Karpas-422 (cell line): ENCODE measurements around the gene PRKCH. TPM values are rescaled to one million over a fixed set of nuclear protein-coding genes. Genes with fewer than 3 reads are reported as not detected.

Experiments
- DNase-seq: peaks from one replicate; pipeline ENCODE4 v3.0.0-alpha.2; 2015
- H2AFZ ChIP-seq: fragments of 200-600 bp; sonication (generic); 2 replicates; pipeline ENCODE4 v1.6.1; 2014; ENCODE audit warnings: antibody characterized with exemption, low read length, mixed read lengths
- H3K27ac ChIP-seq: fragments of 200-600 bp; sonication (generic); 2 replicates; pipeline ENCODE4 v1.5.1; 2014; ENCODE audit warnings: mild to moderate bottlenecking, low read length, moderate library complexity
- H3K27me3 ChIP-seq: fragments of 200-600 bp; sonication (generic); 2 replicates; pipeline ENCODE4 v1.6.1; 2014; ENCODE audit warnings: low read length, mixed read lengths
- H3K36me3 ChIP-seq: fragments of 200-600 bp; sonication (generic); 2 replicates; pipeline ENCODE4 v1.6.1; 2014; ENCODE audit warnings: low read length, mixed read lengths; ENCODE audit not compliant: insufficient read depth
- H3K4me1 ChIP-seq: fragments of 200-600 bp; sonication (generic); 2 replicates; pipeline ENCODE4 v1.6.1; 2014; ENCODE audit warnings: mild to moderate bottlenecking, low read length, mixed read lengths
- H3K4me2 ChIP-seq: fragments of 200-600 bp; sonication (generic); 2 replicates; pipeline ENCODE4 v1.6.1; 2014; ENCODE audit warnings: low read length, low read depth, mild to moderate bottlenecking; ENCODE audit not compliant: poor library complexity, severe bottlenecking
- H3K4me3 ChIP-seq: fragments of 200-600 bp; sonication (generic); 2 replicates; pipeline ENCODE4 v1.5.1; 2014; ENCODE audit warnings: mild to moderate bottlenecking, antibody characterized with exemption, low read length, mixed read lengths
- H3K79me2 ChIP-seq: fragments of 200-600 bp; sonication (generic); 2 replicates; pipeline ENCODE4 v1.6.1; 2014; ENCODE audit warnings: mild to moderate bottlenecking, low read length, mixed read lengths
- H3K9ac ChIP-seq: fragments of 200-600 bp; sonication (generic); 2 replicates; pipeline ENCODE4 v1.6.0; 2014; ENCODE audit warnings: low read length
- H3K9me2 ChIP-seq: fragments of 200-600 bp; sonication (generic), shearing (Covaris generic); replicated peaks from 2 replicates; pipeline ENCODE4 v1.6.0; 2014; ENCODE audit warnings: mild to moderate bottlenecking, low read length, moderate library complexity; ENCODE audit not compliant: insufficient read depth
- H3K9me3 ChIP-seq: fragments of 300-700, 200-600 bp; sonication (generic); 2 replicates; pipeline ENCODE4 v1.6.1; 2014; ENCODE audit warnings: low read length, mixed read lengths
- H4K20me1 ChIP-seq: fragments of 200-600 bp; sonication (generic); 2 replicates; pipeline ENCODE4 v1.6.1; 2014; ENCODE audit warnings: mild to moderate bottlenecking, antibody characterized with exemption, low read length, low read depth; ENCODE audit not compliant: insufficient read depth
- total RNA-seq: library from RNA; depleted of rRNA; stranded (reverse); fragments of >200 nt; shearing (Covaris generic); gene quantifications from 2 replicates; pipeline ENCODE4 v1.2.3, GENCODE V29; 2014; ENCODE audit warnings: low replicate concordance

PRKCH gene
- total RNA-seq, 1 experiment from 2014 or later, result 7.0 TPM

- no peaks in the 10 kb centered on the region for H4K20me1 ChIP-seq
- H3K27ac ChIP-seq, result no peak overlapping the region
- H3K9me3 ChIP-seq, result no peaks in the 10 kb centered on the region
- H3K9me2 ChIP-seq, result no peaks in the 10 kb centered on the region
- H2AFZ ChIP-seq, result no peak overlapping the region
- no peak overlapping the region for H3K9ac ChIP-seq
- H3K4me1 ChIP-seq, result peaks cover 22% of the 10 kb centered on the region
- no peaks in the 10 kb centered on the region for H3K79me2 ChIP-seq
- no peak overlapping the region for H3K4me3 ChIP-seq
- no peak for DNase-seq
- no peak overlapping the region for H3K4me2 ChIP-seq
- no peaks in the 10 kb centered on the region; the same call in 1 of the 2 replicates for H3K27me3 ChIP-seq
- no peaks in the 10 kb centered on the region for H3K36me3 ChIP-seq
Observed at GRCh38 chr14:61566537-61567225, 245.3 kb downstream of the PRKCH start.

- no peaks in the 10 kb centered on the region for H3K9me2 ChIP-seq
- no peaks in the 10 kb centered on the region; the same call in 1 of the 2 replicates for H3K27me3 ChIP-seq
- H4K20me1 ChIP-seq, result no peaks in the 10 kb centered on the region
- peak overlapping the region; percentile 85 for H3K4me2 ChIP-seq
- H3K4me1 ChIP-seq, result peaks cover 26% of the 10 kb centered on the region
- no peaks in the 10 kb centered on the region for H3K79me2 ChIP-seq
- H3K4me3 ChIP-seq, result peak overlapping the region; percentile 65
- H3K9me3 ChIP-seq, result no peaks in the 10 kb centered on the region
- peak overlapping the region; percentile 58 for H3K27ac ChIP-seq
- H3K36me3 ChIP-seq, result no peaks in the 10 kb centered on the region
- peak overlapping the region; percentile 68 for H2AFZ ChIP-seq
- peak overlapping the region; percentile 59 for H3K9ac ChIP-seq
- peak; percentile 66 for DNase-seq
Observed at GRCh38 chr14:61567838-61568571, 246.6 kb downstream of the PRKCH start.

- H3K36me3 ChIP-seq, result no peaks in the 10 kb centered on the region
- no peaks in the 10 kb centered on the region for H3K9me3 ChIP-seq
- H2AFZ ChIP-seq, result peak overlapping the region; percentile 68
- DNase-seq, result peak; percentile 87
- no peaks in the 10 kb centered on the region; the same call in 1 of the 2 replicates for H3K27me3 ChIP-seq
- H4K20me1 ChIP-seq, result no peaks in the 10 kb centered on the region
- H3K79me2 ChIP-seq, result no peaks in the 10 kb centered on the region
- peak overlapping the region; percentile 65 for H3K4me3 ChIP-seq
- H3K27ac ChIP-seq, result peak overlapping the region; percentile 58
- H3K9ac ChIP-seq, result peak overlapping the region; percentile 59
- peaks cover 26% of the 10 kb centered on the region for H3K4me1 ChIP-seq
- peak overlapping the region; percentile 85 for H3K4me2 ChIP-seq
- H3K9me2 ChIP-seq, result no peaks in the 10 kb centered on the region
Observed at GRCh38 chr14:61568572-61569011, 247.2 kb downstream of the PRKCH start.

- H3K9me2 ChIP-seq, result no peaks in the 10 kb centered on the region
- no peak for DNase-seq
- H3K9me3 ChIP-seq, result no peaks in the 10 kb centered on the region
- no peaks in the 10 kb centered on the region for H3K79me2 ChIP-seq
- no peaks in the 10 kb centered on the region for H4K20me1 ChIP-seq
- H2AFZ ChIP-seq, result no peak overlapping the region
- no peaks in the 10 kb centered on the region; the same call in 1 of the 2 replicates for H3K27me3 ChIP-seq
- peak overlapping the region; percentile 65; the same call in 1 of the 2 replicates for H3K4me3 ChIP-seq
- no peak overlapping the region for H3K27ac ChIP-seq
- H3K4me1 ChIP-seq, result peaks cover 26% of the 10 kb centered on the region
- H3K36me3 ChIP-seq, result no peaks in the 10 kb centered on the region
- H3K4me2 ChIP-seq, result peak overlapping the region; percentile 85
- peak overlapping the region; percentile 59 for H3K9ac ChIP-seq
Observed at GRCh38 chr14:61569308-61569707, 247.9 kb downstream of the PRKCH start.

GRCh38 chr14:61569812-61570548, 248.6 kb downstream of the PRKCH start:
- no peaks in the 10 kb centered on the region for H3K9me3 ChIP-seq
- H3K36me3 ChIP-seq, result no peaks in the 10 kb centered on the region
- H4K20me1 ChIP-seq, result no peaks in the 10 kb centered on the region
- H3K9ac ChIP-seq, result no peak overlapping the region
- H3K9me2 ChIP-seq, result no peaks in the 10 kb centered on the region
- H3K27me3 ChIP-seq, result no peaks in the 10 kb centered on the region; the same call in 1 of the 2 replicates
- no peak overlapping the region for H3K4me3 ChIP-seq
- H3K79me2 ChIP-seq, result no peaks in the 10 kb centered on the region
- H3K27ac ChIP-seq, result no peak overlapping the region
- H2AFZ ChIP-seq, result no peak overlapping the region
- H3K4me1 ChIP-seq, result peaks cover 26% of the 10 kb centered on the region
- H3K4me2 ChIP-seq, result no peak overlapping the region
- no peak for DNase-seq

- H2AFZ ChIP-seq, result no peak overlapping the region
- no peaks in the 10 kb centered on the region for H3K9me2 ChIP-seq
- H3K4me3 ChIP-seq, result no peak overlapping the region
- H3K36me3 ChIP-seq, result no peaks in the 10 kb centered on the region
- no peak overlapping the region for H3K4me2 ChIP-seq
- no peak overlapping the region for H3K27ac ChIP-seq
- H4K20me1 ChIP-seq, result no peaks in the 10 kb centered on the region
- no peak overlapping the region for H3K9ac ChIP-seq
- peaks cover 26% of the 10 kb centered on the region for H3K4me1 ChIP-seq
- no peaks in the 10 kb centered on the region for H3K79me2 ChIP-seq
- no peak for DNase-seq
- H3K27me3 ChIP-seq, result no peaks in the 10 kb centered on the region; the same call in 1 of the 2 replicates
- no peaks in the 10 kb centered on the region for H3K9me3 ChIP-seq
Observed at GRCh38 chr14:61570549-61571290, 249.3 kb downstream of the PRKCH start.

GRCh38 chr14:61571917-61572316, 250.5 kb downstream of the PRKCH start:
- Histone ChIP-seq H3K9me3 (no peaks in the 10 kb centered on the region), H3K9ac (no peak overlapping the region), H3K4me3 (no peak overlapping the region), H3K79me2 (no peaks in the 10 kb centered on the region), H3K27me3 (no peaks in the 10 kb centered on the region; the same call in 1 of the 2 replicates), H4K20me1 (no peaks in the 10 kb centered on the region), H3K9me2 (no peaks in the 10 kb centered on the region), H3K36me3 (no peaks in the 10 kb centered on the region), H2AFZ (no peak overlapping the region), H3K27ac (no peak overlapping the region), H3K4me1 (peaks cover 26% of the 10 kb centered on the region), H3K4me2 (no peak overlapping the region)
- DNase-seq, result no peak
